Endothelial cell of umbilical vein (primary cell): ENCODE data around the gene POLR2H.

Experiments used
- EZH2 ChIP-seq: IDR thresholded peaks from 2 replicates; pipeline ENCODE4 v1.6.1; 2012; ENCODE audit warnings: borderline replicate concordance, low read depth, mild to moderate bottlenecking, moderate library complexity, low read length, inconsistent platforms; ENCODE audit not compliant: severe bottlenecking
- POLR2AphosphoS5 ChIP-seq: IDR thresholded peaks from 2 replicates; pipeline ENCODE4 v1.6.1; 2012; ENCODE audit warnings: low read depth, mild to moderate bottlenecking, control low read depth, low read length, moderate library complexity; ENCODE audit not compliant: insufficient read depth
- TF ChIP-seq, protein P1 (sequence below), 2 donors: IDR thresholded peaks; 1 replicate in 1 of 2; 2 replicates in 1 of 2; pipeline ENCODE4 v1.5.1; 2011; ENCODE audit warnings: low read length in 2 of 2, mild to moderate bottlenecking in 2 of 2, moderate library complexity in 2 of 2, control low read depth in 1 of 2, inconsistent platforms in 1 of 2, low read depth in 1 of 2; ENCODE audit not compliant: insufficient read depth in 1 of 2; ENCODE audit errors: extremely low read depth in 1 of 2
- TF ChIP-seq, protein P2 (sequence below): IDR thresholded peaks from 2 replicates; pipeline ENCODE4 v1.6.1; 2011; ENCODE audit not compliant: insufficient read depth, insufficient read length

DNA sequence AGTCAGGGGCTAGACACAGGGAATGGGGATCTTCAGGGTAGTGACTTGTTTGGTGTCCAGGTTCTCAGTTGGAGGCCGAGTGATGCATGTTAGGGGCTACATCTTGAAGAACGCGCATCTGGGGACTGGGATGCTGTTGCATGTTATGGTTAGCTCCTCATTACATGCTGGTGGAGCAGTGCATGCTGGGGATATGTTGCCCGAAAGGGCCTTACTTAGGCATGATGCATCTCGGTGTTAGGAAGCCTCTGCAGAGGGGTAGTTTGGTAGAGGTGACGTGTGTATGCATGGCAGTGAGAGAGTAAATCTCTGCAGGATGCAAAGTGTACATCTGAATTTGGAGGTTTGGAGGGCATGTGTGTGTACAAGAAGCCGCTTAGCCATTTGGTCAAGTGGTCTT, 44.7 kb upstream of the POLR2H start:
- TF ChIP-seq, protein P1, sequence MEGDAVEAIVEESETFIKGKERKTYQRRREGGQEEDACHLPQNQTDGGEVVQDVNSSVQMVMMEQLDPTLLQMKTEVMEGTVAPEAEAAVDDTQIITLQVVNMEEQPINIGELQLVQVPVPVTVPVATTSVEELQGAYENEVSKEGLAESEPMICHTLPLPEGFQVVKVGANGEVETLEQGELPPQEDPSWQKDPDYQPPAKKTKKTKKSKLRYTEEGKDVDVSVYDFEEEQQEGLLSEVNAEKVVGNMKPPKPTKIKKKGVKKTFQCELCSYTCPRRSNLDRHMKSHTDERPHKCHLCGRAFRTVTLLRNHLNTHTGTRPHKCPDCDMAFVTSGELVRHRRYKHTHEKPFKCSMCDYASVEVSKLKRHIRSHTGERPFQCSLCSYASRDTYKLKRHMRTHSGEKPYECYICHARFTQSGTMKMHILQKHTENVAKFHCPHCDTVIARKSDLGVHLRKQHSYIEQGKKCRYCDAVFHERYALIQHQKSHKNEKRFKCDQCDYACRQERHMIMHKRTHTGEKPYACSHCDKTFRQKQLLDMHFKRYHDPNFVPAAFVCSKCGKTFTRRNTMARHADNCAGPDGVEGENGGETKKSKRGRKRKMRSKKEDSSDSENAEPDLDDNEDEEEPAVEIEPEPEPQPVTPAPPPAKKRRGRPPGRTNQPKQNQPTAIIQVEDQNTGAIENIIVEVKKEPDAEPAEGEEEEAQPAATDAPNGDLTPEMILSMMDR (IDR thresholded peaks at IDR 0.05; ENCODE audit: extremely low read depth in 1 of 2, insufficient read depth in 1 of 2, low read depth in 1 of 2, low read length in 2 of 2), result no peak
- TF ChIP-seq EZH2, result no peak
- TF ChIP-seq POLR2AphosphoS5, result no peak
- TF ChIP-seq, protein P2, sequence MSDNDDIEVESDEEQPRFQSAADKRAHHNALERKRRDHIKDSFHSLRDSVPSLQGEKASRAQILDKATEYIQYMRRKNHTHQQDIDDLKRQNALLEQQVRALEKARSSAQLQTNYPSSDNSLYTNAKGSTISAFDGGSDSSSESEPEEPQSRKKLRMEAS, result no peak
